GM12878 (cell line): Measurements from ENCODE around the gene DDTL.

Experiments
- CTCF ChIP-seq, 3 experiments: IDR thresholded peaks in 2 of 3; conservative IDR thresholded peaks in 1 of 3; 2 replicates each; pipeline ENCODE4 v1.5.1; 2011; ENCODE audit warnings: low read depth in 3 of 3, low read length in 3 of 3, mild to moderate bottlenecking in 3 of 3, control low read depth in 2 of 3, moderate library complexity in 2 of 3, inconsistent platforms in 1 of 3, mixed read lengths in 1 of 3; ENCODE audit not compliant: control insufficient read depth in 2 of 3, insufficient read depth in 1 of 3; ENCODE audit errors: extremely low read depth in 1 of 3
- NBN ChIP-seq: fragments of 450-650 bp; IDR thresholded peaks from 2 replicates; pipeline ENCODE4 v1.6.1; 2016
- SMC3 ChIP-seq: IDR thresholded peaks from 2 replicates; pipeline ENCODE4 v1.6.1; 2011; ENCODE audit warnings: low read length, improper control_type of control experiment, borderline replicate concordance

GRCh38 chr22:24006914-24007214 lies 40.2 kb downstream of the DDTL start:
- TF ChIP-seq SMC3 (no peak), CTCF (IDR thresholded peaks at IDR 0.05 in 2 of 3, conservative IDR thresholded peaks at IDR 0.05 in 1 of 3; ENCODE audit: control insufficient read depth in 2 of 3, extremely low read depth in 1 of 3, insufficient read depth in 1 of 3, low read depth in 3 of 3, low read length in 3 of 3) (no peak), NBN (no peak)
